Kidney (tissue), 14 donors: ENCODE data around the gene PBX3. TPM values are rescaled to one million over a fixed set of nuclear protein-coding genes. Genes with fewer than 3 reads are reported as not detected.

Experiments used
- DNase-seq, 5 donors: peaks; one replicate each; pipeline ENCODE4 v3.0.0-alpha.2; 2013 to 2020
- FAIRE-seq: peaks from 2 replicates; lab custom pipeline; 2012; peaks lifted over from hg19 to GRCh38; lab: Jason Lieb, UNC
- H3K27ac ChIP-seq, 2 donors: one replicate each; pipeline ENCODE4 v1.7.0; 2013; ENCODE audit warnings: low read depth in 2 of 2, low read length in 2 of 2, inconsistent platforms in 1 of 2
- H3K27me3 ChIP-seq: one replicate; pipeline ENCODE4 v1.7.1; 2013; ENCODE audit warnings: low read length, inconsistent platforms; ENCODE audit not compliant: control insufficient read depth, insufficient read depth
- H3K36me3 ChIP-seq, 3 donors: one replicate each; pipeline versions ENCODE4 v1.7.0 to v1.7.1; 2013; ENCODE audit warnings: low read length in 3 of 3, control low read depth in 1 of 3, inconsistent platforms in 1 of 3; ENCODE audit not compliant: insufficient read depth in 3 of 3, control insufficient read depth in 2 of 3
- H3K4me1 ChIP-seq, 3 donors: one replicate each; pipeline versions ENCODE4 v1.7.0 to v1.7.1; 2013; ENCODE audit warnings: low read length in 3 of 3, inconsistent platforms in 1 of 3, low read depth in 1 of 3; ENCODE audit not compliant: control insufficient read depth in 2 of 3, insufficient read depth in 2 of 3
- H3K4me3 ChIP-seq, 3 donors: one replicate each; pipeline versions ENCODE4 v1.7.0 to v1.8.1; 2013; ENCODE audit warnings: low read length in 3 of 3, control low read depth in 1 of 3, inconsistent platforms in 1 of 3
- H3K9ac ChIP-seq, 3 donors: one replicate each; pipeline versions ENCODE4 v1.7.0 to v1.7.1; 2013; ENCODE audit warnings: low read length in 3 of 3, control low read depth in 1 of 3, inconsistent platforms in 1 of 3
- H3K9me3 ChIP-seq, 3 donors: one replicate each; pipeline versions ENCODE4 v1.7.0 to v1.7.1; 2013; ENCODE audit warnings: low read length in 3 of 3, control low read depth in 1 of 3, inconsistent platforms in 1 of 3; ENCODE audit not compliant: control insufficient read depth in 2 of 3, insufficient read depth in 1 of 3
- intact Hi-C: fragments of 100-400 bp; cut with DNase I; formaldehyde crosslinking; loops from one replicate; pipeline ENCODE4 v1.11.1; 2022
- polyA plus RNA-seq: library from polyadenylated mRNA; stranded (reverse); fragments of 350-450 nt; fragmentation: Illumina TruSeq; extraction: RNeasy Lipid Tissue Mini Kit (QIAGEN cat#74804); gene quantifications from one replicate; pipeline ENCODE4 v1.2.3, GENCODE V29; 2014; ENCODE audit warnings: low read depth, low replicate concordance; ENCODE audit not compliant: insufficient read depth
- total RNA-seq: library from RNA; stranded (reverse); fragmentation: NEBNext Ultra II Directional; extraction: Animal tissue kit (Norgen Biotek cat#: 25700); gene quantifications from one replicate; pipeline ENCODE4 v1.2.1, GENCODE V29; 2021
- TF ChIP-seq, protein P1 (sequence below): IDR thresholded peaks from 3 replicates; pipeline ENCODE4 v1.5.1; 2012; ENCODE audit warnings: mild to moderate bottlenecking, moderate library complexity, borderline replicate concordance; ENCODE audit not compliant: insufficient read depth; ENCODE audit errors: extremely low read depth
- donor health status: control.
- donor health status: control.
- donor health status: control.
- donor health status: control.
- donor health status: control.
- donor health status: DM: yes; HTN: yes; CAD: no.
- donor health status: Normal renal cell carcinoma (clear cell type).

The PBX3 gene
- total and polyA plus RNA-seq, 2 donors from 2014 or later = 10.2 to 23.6 TPM

GRCh38 chr9:125825762-125826161 is 78.6 kb downstream of the PBX3 start:
- Histone ChIP-seq H3K9ac (no peak overlapping the region), H3K4me3 (no peak overlapping the region), H3K27ac (no peak overlapping the region), H3K9me3 (no peaks in the 10 kb centered on the region), H3K27me3 (no peaks in the 10 kb centered on the region), H3K36me3 (no peaks in the 10 kb centered on the region), H3K4me1 (no peaks in the 10 kb centered on the region)
- intact Hi-C loops = no loop called here
- FAIRE-seq (no peak), DNase-seq (no peak)
- TF ChIP-seq, protein P1, sequence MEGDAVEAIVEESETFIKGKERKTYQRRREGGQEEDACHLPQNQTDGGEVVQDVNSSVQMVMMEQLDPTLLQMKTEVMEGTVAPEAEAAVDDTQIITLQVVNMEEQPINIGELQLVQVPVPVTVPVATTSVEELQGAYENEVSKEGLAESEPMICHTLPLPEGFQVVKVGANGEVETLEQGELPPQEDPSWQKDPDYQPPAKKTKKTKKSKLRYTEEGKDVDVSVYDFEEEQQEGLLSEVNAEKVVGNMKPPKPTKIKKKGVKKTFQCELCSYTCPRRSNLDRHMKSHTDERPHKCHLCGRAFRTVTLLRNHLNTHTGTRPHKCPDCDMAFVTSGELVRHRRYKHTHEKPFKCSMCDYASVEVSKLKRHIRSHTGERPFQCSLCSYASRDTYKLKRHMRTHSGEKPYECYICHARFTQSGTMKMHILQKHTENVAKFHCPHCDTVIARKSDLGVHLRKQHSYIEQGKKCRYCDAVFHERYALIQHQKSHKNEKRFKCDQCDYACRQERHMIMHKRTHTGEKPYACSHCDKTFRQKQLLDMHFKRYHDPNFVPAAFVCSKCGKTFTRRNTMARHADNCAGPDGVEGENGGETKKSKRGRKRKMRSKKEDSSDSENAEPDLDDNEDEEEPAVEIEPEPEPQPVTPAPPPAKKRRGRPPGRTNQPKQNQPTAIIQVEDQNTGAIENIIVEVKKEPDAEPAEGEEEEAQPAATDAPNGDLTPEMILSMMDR = no peak

DNA sequence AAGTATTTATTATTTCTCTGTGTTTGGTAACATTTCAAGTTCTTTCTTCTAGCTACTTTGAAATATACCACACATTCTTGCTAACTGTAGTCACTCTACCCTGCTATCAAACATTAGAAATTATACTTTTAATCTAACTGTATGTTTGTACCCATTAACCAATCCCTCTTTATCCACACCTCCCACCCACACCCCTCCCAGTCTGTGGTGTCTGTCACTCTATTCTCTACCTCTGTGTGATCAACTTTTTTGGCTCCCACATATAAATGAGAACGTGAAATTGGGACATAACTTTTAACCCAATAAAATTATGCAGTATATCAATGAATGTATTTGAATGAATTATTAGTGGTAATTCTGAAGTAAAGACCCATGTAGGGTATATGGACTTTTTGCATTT is 79.7 kb downstream of the PBX3 start:
- FAIRE-seq = no peak
- TF ChIP-seq, protein P1 = no peak

DNA sequence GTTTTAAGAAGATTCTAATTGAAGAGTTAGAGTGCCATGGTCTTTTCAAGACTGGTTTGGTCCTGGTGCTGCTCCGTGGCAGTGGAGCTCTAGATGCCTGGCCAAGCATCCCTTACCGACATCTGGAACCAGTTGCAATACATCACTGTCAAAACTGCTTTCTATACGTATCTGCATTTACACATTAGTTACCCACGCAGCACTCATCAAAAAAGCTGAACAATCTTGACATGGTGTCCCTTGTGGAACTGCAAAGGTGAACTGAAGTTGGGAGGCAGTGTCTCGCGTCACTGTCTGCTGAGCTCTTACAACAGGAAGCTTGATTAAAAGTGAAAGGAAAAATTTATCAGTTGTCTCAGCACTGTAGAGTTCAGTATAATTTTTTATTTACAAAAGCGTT is 82.6 kb downstream of the PBX3 start:
- TF ChIP-seq, protein P1 = no peak
- intact Hi-C loops = no loop called here
- DNase-seq (peak in 3 of 5 donors; percentile 21 to 35 (median 34)), FAIRE-seq (no peak)
- H3K4me3 ChIP-seq = peak overlapping the region; percentile 64 to 74 (median 70)
- H3K9me3 ChIP-seq = no peaks in the 10 kb centered on the region
- H3K9ac ChIP-seq = peak overlapping the region in 2 of 3 donors; percentile 40 to 63
- no peaks in the 10 kb centered on the region for H3K4me1 ChIP-seq
- no peak overlapping the region for H3K27ac ChIP-seq
- H3K36me3 ChIP-seq = no peaks in the 10 kb centered on the region
- H3K27me3 ChIP-seq = no peaks in the 10 kb centered on the region

More for the DNA sequence above, 79.7 kb downstream of the PBX3 start:
- H3K9me3 ChIP-seq = no peaks in the 10 kb centered on the region
- no peaks in the 10 kb centered on the region for H3K36me3 ChIP-seq
- H3K4me1 ChIP-seq = no peaks in the 10 kb centered on the region
- no peak for DNase-seq
- H3K27ac ChIP-seq = no peak overlapping the region
- H3K9ac ChIP-seq = no peak overlapping the region
- intact Hi-C loops = no loop called here
- H3K4me3 ChIP-seq = no peak overlapping the region
- no peaks in the 10 kb centered on the region for H3K27me3 ChIP-seq

GRCh38 chr9:125831054-125831453 is 83.9 kb downstream of the PBX3 start:
- Histone ChIP-seq H3K27ac (no peak overlapping the region), H3K36me3 (no peaks in the 10 kb centered on the region), H3K4me1 (no peaks in the 10 kb centered on the region), H3K9me3 (no peaks in the 10 kb centered on the region), H3K4me3 (no peak overlapping the region), H3K27me3 (no peaks in the 10 kb centered on the region), H3K9ac (no peak overlapping the region)
- intact Hi-C loops = no loop called here
- no peak for FAIRE-seq
- no peak for DNase-seq
- TF ChIP-seq, protein P1 = no peak
